Measurements from ENCODE around the gene KRTAP10-2. TPM values are rescaled to one million over a fixed set of nuclear protein-coding genes. Genes with fewer than 3 reads are reported as not detected.

Gene KRTAP10-2
- total RNA-seq, 1 donor from 2014 or later: not detected

DNA sequence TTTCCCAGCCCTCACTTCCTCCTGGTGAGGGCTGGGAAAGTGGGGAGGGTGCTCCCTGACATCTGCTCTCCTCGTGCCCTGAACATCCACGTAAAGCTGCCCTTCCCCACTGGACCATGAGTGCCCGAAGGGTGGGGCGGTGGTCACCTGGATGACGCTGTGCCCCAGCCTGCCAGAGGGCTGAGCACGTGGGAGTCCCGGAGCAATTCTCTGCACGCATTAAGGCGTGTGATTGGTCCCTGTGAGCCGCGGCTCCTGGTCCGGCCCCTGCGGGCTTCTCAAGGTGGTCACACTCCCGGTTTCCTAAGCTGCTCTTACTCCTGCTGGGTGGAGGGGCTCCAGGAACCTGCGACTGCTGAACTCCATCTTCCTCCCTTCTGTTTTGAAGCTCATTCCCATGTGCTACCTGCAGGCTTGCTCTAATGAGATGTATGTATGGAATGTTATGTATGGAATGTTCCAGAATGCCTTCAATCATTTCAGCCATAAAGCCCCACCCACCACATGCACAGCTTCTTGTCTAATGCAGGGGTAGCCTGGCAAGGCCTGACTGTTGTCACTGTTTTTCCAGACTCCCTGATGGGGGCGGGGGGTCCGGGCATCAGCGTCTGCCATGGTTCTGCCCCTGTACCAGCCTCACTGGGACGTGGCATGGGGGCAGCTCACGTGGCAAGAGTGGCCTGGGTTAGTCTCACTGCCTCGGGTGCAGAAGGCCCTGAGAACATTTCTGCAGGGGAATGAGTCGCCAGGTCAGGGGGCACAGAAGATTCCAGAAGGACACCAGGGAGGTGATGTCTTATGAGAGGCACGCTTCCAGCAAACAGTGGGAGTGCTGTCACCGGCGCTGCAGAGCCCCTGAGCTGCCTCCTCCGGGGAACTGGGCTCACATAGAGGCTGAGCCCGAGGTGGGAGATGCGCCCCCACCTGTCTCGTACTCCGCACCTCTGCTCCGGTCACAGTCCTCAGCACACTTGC is 30.7 kb downstream of the KRTAP10-2 start:
- DNase-seq (ENCODE audit: low read depth): no peak
- no peak overlapping the region for H3K4me3 ChIP-seq (ENCODE audit: low read depth, low read length)
- TF ChIP-seq, protein P1, sequence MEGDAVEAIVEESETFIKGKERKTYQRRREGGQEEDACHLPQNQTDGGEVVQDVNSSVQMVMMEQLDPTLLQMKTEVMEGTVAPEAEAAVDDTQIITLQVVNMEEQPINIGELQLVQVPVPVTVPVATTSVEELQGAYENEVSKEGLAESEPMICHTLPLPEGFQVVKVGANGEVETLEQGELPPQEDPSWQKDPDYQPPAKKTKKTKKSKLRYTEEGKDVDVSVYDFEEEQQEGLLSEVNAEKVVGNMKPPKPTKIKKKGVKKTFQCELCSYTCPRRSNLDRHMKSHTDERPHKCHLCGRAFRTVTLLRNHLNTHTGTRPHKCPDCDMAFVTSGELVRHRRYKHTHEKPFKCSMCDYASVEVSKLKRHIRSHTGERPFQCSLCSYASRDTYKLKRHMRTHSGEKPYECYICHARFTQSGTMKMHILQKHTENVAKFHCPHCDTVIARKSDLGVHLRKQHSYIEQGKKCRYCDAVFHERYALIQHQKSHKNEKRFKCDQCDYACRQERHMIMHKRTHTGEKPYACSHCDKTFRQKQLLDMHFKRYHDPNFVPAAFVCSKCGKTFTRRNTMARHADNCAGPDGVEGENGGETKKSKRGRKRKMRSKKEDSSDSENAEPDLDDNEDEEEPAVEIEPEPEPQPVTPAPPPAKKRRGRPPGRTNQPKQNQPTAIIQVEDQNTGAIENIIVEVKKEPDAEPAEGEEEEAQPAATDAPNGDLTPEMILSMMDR (conservative IDR thresholded peaks at IDR 0.05; ENCODE audit: low read depth, low read length): no peak

- no peak overlapping the region for H3K4me3 ChIP-seq (ENCODE audit: low read depth, low read length)
- DNase-seq (ENCODE audit: low read depth): no peak
Observed at GRCh38 chr21:44519346-44520325, 31.7 kb downstream of the KRTAP10-2 start.

DNA sequence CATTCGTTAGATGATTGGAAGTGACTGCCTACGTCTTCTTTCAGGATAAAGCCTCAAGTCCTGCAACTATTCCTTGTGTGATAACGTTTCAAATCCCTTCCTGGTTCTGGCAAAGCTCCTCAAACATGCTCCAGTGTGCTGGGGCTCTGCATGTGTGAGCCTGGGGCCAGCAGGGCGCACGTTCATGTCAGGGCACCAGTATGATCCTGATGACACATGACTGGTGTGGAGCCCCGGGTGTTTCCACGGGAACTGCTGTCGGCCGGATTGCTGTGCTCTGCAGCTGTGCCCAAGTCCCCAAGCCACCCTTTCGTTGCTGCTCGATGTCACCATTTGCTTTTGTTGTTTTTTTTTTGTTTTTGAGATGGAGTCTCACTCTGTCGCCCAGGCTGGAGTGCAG is 32.6 kb downstream of the KRTAP10-2 start:
- no peak for DNase-seq (ENCODE audit: low read depth)
- TF ChIP-seq, protein P1 (conservative IDR thresholded peaks at IDR 0.05; ENCODE audit: low read depth, low read length): no peak
- no peak overlapping the region for H3K4me3 ChIP-seq (ENCODE audit: low read depth, low read length)

More at GRCh38 chr21:44519346-44520325, 31.7 kb downstream of the KRTAP10-2 start:
- TF ChIP-seq, protein P1 (conservative IDR thresholded peaks at IDR 0.05; ENCODE audit: low read depth, low read length): no peak

- TF ChIP-seq, protein P1 (conservative IDR thresholded peaks at IDR 0.05; ENCODE audit: low read depth, low read length): no peak
- no peak overlapping the region for H3K4me3 ChIP-seq (ENCODE audit: low read depth, low read length)
- no peak for DNase-seq (ENCODE audit: low read depth)
Observed at GRCh38 chr21:44517175-44517899, 34.0 kb downstream of the KRTAP10-2 start.

GRCh38 chr21:44516828-44517174 is 34.5 kb downstream of the KRTAP10-2 start:
- no peak overlapping the region for H3K4me3 ChIP-seq (ENCODE audit: low read depth, low read length)
- DNase-seq (ENCODE audit: low read depth): no peak
- TF ChIP-seq, protein P1 (conservative IDR thresholded peaks at IDR 0.05; ENCODE audit: low read depth, low read length): no peak

DNA sequence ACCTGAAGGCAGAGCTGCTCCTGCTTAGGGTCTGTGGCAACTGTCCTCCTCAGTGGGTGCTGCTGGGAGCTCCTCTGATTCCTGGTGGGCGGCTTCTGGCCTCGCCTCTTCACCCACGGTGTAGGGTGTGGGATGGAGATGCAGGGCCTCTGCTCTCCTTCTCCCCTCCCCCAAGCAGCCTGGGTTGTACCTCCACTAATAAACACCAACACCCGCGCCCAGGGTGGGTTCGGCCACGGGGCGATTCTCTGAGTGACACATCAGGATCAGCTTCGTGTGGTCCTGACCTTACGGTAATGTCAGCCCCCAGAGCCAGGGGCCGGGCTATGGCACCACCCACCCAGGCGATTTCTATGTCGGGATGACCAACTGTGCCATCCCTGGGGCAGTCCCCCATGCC is 35.0 kb downstream of the KRTAP10-2 start:
- TF ChIP-seq, protein P1 (conservative IDR thresholded peaks at IDR 0.05; ENCODE audit: low read depth, low read length): no peak
- DNase-seq (ENCODE audit: low read depth): no peak
- H3K4me3 ChIP-seq (ENCODE audit: low read depth, low read length): no peak overlapping the region
